Stimulated activated CD4-positive, alpha-beta T cell treated with anti-CD3 and anti-CD28 coated beads, Interleukin-1b, Interleukin-23, amount 100 ng/mL, for 48 hours (primary cell): ENCODE data around the gene SWAP70.

Experiments
- DNase-seq: peaks from one replicate; pipeline ENCODE4 v3.0.0-alpha.2; 2020

SWAP70 gene

DNA sequence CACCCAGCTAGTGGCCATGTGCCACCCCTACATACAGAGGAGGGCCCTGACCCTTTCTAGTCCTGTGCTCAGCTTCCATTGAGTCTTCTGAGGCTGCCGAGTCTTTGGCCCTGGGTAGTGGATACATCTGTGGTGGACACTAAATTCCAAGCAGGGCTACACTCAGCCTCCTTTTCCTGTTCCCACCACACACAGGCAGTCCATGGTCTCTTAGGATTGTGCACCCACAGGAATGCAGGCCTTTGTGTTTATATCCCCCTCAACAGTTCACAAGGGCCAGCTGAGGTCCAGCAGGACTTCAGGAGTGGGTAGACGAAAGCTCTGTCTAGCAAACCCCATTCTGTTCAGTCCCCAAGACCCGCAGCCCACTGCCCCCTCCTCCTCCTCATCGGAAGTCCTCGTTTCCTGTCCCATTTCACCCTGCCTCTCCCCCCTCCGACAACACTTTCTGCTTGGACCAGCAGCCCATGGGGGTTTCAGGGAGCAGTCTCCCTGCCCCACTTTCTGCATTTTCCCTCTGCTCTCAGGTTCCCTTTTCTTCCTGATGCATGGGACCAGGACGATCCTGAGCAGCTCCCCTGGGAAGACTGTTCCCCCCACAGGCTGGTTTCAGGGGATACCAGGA lies 91.8 kb downstream of the SWAP70 start:
- no peak for DNase-seq

DNA sequence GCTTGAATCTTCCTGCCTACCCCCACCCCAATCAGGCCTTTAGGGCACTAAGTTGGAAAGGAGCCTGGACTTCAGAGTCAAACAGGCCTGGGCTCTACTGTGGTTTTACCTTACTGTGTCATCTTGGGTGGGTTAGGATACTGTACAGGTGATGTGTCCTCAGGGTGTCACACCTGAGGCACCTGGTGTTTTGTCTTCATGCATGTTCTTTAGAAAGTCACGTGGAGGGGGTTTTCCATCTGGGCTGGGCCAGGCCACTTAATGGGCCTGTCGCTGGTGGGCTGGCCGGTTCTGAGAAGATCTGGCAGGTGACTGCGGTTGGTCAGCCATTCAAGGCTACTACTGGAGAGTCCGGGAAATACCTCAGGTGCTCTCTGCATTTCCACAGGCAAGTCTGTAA lies 92.6 kb downstream of the SWAP70 start:
- DNase-seq: no peak

DNA sequence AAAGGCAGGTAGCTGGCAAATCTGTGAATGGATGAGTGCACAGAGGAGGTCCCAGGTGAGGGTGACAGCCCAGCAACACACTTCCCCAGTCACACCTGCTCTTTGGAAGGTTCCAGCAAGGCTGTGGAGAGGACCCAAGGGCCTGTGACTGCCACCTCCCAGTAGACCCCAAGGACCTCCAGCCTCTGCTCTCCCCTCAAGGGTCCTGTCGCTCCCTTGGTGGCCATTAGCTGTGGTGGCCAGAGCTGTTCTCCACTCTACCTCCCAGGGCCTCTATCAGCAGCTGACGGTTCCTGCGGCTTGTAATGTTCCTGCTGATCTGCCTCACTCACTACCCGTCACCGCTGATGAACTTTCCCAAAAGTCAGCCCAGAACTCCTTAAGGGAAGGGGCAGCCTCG lies 93.0 kb downstream of the SWAP70 start:
- no peak for DNase-seq

DNA sequence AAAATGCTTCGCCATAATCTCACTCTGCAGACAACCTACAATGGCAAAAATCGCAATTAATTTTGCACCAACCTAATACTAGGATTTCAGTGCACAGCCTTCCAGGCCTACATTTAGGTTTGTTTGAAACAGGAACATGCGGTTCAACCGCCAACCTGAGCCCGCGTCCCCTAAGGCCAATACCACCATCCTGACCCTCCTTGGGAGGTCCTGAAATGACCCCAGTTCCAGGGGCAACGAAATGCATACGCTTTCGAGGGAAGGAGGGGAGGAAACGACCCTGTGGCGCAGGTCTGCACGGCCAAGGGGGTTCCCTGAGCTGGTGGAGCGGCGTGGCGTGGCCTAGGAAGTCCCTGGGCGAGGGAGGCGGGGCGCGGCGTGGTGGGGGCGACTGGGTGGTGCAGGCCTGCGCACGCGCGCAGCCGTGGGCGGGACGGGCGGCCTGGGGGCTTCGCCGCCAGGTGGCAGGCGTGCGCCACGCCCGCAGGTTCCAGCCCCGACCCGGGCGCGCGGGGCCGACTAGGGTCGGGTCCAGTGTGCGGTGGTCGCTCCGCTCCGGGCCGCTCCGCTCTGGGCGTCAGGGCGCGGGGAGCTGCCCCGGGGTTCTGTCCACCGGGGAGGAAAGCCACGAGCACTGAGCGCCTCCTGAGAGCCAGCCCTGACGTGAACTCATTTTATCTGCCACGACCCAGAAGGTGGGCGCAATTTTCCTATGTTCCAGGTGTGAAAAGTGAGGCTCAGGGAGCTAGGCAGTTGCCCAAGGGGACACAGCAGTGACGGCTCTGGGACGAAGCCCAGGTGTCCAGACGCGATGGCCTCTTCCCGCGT lies 94.1 kb downstream of the SWAP70 start:
- DNase-seq: peak; percentile 92

DNA sequence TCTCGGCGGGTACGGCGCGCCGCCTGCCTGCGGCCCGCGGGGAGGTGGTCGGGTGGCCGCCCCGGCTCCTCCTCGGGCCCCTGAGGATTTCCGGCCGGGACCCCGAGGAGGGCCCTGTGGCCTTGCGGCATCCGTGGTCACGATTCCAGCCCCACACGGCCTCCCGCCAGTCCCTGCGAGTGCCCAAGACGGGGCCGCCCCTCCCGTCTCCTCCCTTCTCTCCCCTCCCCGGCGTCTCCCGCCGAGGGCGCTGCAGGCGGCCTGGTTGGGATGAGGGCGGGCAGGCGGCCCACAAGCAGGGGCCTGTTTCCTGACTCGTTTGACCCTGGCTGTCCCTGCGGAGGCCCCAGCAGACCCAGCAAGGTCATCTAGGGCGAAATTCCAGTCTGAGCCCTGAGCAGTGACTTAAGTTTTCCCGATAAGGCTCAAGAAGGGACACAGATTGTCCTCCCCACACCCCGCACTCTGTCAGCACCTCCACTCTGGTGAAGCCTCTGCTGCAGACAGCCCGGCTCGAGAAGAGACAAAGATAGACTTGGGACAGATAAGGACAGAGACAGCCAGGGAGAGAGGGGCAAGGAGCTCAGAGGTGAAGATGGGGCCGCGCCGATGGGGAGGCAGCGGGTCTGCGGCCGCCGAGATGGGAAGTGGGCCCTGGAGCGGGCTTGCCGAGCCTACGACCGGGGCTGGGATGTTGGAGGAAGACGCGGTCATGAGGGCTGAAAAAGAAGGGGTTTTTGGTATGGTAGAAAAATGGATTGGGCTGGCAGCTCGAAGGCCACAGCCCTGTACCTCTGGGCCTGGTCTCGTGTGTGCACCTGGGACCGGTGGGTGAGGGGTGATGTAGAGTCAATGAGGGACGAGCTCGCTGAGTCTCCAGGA lies 95.0 kb downstream of the SWAP70 start:
- peak; percentile 64 for DNase-seq

DNA sequence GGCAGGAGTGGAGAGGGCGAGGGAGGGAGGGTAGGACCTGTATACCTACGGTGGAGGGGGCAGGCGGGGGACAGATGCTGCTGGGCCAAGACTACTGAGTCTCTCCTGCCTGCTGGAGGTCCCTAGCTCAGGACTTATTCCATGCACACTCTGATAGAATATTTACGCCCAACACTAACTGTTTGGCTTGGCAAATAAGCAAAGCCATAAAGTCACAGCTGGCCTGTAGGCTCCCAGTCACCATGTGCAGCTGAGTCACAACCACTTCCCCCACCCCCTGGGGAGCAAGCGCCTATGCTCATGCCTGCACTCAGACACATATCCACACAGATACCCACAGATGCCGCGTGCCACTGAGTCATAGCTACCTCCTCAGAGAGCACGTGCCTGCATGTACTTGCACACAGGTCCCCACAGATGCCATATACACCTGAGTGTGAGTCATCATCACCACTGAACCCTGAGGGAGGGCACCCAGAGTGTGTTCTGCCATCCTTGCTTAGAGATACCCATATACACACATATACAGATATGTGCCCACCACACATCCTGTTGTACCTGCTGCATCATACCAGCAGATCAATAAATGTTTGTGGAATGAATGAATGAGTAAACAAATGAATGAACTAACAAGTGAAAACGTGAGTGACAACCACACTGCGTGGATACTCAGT lies 95.8 kb downstream of the SWAP70 start:
- peak; percentile 99 for DNase-seq

DNA sequence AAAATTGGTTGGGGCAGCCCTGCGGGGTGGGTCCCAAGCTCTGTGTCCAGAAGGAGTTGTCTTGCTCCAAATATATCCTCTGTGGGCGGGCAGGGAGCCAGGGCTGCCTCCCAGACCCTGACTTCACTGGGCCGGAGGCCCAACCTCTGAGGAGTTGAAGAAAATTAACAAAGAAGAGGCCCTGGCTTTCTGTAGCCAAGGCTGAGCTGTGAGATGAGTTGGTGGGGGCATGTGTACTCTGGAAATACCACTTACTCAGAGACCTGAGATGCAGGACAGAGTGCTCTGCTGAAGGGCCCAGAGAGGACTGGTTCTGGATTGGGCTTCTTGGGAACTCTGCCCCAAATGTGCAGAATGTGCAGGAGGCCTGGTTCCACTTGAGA lies 96.3 kb downstream of the SWAP70 start:
- DNase-seq: peak; percentile 15

DNA sequence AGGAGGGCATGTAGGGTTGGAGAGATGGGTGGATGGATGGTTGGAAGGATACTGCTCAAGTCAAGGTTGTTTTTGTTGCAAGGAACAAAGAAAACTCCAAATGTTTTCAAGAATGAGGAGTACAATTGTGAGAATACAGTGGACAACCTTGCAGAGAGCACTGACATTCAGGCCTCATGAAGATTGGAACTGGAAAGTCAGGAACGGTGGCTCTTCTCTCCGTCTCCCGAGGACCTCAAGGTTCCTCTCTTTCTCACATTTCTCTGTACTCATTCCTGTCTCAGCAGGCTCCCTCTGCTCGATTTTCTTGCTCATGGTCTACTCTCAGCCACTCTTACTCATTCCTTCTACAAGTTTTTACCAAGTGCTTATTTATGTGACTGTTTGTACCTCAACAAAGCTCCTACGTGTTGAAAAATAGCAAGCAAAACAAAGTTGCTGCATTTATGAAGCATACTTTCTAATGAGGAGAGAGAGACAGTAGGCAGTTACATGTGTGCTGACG lies 97.6 kb downstream of the SWAP70 start:
- no peak for DNase-seq

DNA sequence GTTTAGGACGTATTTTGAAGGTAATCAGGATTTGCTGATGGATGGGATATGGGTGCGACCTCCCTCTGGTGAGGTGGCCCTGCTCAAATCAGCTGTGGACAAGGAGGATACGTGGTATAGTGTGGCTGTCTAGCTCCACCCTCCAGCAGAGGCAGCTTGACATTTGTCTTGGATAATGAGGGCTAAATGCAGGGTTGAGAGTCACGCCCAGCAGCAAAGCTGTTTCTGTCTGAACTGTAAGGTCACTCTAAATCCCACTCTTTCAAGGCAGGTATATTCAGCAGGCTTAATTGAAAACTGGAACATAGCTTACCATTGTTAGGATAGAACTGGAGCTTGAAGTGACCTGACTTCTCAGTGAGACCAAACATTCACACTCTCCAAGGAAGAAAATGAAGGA lies 98.7 kb downstream of the SWAP70 start:
- no peak for DNase-seq

DNA sequence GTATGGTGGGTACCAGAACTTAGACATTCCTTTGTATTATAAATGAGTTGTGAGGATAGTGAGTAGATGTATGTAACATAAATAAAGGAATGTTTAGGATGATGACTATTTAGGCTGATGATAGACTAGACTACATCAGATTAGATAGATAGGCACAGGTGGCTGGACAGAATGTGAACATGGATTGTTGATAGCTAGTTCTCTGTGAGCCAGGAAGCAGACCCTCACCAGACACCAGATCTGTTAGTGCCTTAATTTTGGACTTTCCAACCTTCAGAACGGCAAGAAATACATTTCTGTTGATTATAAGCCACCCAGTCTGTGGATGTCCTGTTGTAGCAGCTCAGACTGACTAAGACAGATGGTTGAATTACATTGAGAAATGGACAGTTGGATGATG lies 99.4 kb downstream of the SWAP70 start:
- DNase-seq: no peak

DNA sequence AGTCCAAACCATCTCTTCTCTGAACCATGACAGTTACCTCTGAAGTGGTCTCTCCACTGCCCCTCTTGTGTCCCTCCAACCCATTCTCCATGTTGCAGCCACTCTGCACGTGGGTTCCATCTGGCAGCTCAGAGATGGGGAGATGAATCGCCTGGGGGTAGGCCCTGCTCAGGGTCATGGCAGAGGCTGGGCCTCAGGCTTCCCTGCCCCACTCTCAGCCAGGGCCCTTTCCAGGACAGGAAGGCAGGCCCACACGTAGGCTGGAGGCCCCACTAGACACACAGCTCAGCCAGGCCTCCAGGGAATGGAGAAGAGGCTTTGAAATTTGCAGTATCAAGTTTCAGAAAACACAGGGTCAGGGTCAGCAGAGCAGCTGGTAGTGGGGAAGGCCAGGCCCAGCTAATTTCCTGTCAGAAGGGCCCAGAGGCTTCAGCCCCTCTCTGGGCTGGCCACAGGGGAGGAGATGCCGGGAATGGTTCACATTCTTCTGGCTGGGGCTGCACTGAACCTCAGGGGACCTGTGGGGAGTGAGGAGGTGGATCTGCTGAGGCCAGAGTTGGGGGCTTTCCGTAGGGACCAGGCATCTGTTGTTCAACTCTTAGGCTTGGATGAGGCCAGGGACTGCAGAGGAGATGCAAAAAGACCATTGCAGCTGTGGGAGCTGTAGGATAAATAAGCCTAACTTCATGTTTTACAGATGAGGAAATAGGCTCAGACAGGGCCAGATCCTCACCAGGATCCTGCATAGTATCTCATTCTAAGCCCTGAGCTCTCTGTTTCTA lies 101.6 kb downstream of the SWAP70 start:
- DNase-seq: no peak

DNA sequence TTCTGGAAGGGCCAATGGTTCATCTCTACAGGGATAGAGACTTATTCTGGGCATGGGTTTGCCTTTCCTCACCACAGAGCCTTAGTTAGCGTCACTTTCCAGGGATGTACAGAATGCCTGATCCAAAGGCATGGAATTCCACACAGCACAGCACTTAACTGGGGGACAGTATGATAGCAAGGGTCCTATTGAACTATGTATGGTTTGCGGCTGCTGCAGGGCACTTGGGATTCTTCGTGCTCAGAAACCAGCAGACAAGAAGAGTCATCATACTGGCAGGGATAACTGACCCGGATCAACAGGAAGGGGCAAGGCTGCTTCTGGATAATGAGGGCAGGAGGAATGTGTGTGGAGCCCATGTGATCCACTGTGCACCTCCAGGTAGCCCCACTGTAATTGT lies 105.7 kb downstream of the SWAP70 start:
- no peak for DNase-seq

DNA sequence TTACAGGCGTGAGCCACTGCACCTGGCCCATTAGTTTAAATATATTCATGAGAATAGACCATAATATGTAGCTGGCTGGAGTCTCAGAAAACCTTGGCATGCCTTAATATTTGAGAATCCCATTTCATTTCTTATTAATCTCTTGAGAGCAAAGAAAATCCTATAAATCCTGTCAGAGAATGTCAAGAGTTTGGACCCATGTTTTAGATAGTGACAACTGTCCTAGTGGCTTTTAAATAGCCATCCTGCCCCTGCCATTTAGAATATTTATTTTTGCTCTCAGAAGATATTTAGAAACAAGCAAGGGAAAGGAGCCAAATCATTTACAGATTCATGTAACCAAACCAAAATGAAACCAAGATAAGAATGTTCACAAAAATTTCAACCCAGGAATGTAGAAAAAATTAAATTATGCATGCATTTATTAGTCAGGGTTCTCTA lies 107.2 kb downstream of the SWAP70 start:
- no peak for DNase-seq

DNA sequence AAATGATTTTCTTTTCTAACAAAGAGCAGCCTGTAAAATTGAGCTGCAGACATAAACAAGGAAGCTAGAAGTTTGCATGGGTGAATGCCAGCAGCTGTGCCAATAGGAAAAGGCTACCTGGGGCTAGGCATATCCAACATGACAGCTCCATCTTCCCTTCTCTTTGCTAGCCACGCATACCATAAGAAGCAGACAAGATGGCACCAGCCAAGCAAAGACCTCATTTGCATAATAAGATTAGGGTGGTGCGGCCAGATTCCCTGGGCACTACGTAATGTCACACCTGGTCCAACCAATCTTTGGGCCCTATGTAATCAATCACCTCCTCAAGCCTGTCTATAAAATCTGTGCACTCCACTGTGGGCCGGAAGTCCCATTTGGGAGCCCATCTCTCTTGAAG lies 108.3 kb downstream of the SWAP70 start:
- DNase-seq: no peak

DNA sequence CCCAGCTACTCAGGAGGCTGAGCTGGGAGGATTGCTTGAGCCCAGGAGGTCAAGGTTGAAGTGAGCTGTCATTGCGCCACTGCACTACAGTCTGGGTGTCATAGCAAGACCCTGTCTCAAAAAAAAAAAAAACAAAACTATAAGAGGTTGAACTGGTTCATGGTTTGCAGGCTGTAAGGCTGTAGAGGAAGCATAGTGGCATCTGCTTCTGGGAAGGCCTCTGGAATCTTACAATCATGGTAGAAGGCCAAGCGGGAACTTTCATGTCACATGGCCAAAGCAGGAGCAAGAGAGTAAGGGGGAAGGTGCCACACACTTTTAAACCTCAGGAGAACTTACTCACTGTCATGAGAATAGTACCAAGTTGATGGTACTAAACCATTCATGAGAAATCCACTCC lies 109.6 kb downstream of the SWAP70 start:
- DNase-seq: no peak

DNA sequence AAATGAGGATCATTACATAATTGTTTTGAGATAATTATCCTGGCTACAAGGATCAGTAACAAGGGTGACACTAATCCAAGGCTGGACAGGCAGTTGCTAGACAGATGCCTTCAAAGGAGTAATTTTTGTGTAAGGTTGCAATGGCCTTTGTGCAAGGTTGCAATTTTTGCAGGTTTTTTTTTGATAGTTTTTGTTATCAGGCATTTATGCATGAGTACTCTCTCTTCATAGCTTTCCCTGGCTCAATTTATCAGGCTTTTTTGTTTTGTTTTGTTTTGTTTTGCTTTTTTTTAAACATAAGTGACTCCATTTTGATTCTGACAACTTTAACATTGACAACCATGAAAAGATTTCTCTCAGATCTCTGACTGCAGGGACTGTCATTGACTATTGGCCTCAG lies 110.2 kb downstream of the SWAP70 start:
- no peak for DNase-seq

DNA sequence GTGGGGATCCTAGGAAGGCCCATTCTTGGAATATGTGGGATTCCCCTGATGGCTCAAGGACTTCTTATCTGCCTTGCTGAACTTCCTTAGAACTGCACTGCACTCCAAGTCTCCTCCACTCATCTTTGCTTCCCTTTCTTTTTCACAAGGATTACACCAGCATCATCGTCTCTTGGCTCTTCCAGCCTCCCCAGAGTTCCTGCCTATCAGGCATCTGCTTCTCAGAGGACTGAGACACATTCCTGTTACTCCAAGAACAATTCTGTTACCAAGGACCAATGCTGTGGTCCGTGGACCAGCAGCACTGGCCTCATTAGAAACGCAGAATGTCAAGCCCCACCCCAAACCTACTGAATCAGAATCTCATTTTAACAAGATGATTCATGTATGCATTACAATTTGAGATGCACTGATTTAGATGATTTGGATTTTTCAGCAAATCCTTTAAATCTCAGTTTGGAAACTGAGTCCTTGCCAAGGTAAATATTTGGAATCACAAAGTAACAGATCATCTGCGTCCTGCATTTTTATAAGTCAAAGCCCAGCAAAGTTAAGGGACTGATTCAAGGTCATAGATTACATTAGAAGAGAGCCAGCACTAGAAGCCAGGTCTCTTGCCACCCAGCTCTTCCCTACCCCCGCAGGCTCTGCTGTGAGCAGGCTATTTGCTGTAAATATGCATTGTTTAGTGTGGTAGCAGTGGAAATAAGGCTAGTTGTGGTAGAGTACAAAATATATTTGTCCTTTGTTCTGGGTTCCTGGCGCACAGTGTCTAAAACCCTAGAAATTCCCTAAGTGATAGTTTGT lies 110.9 kb downstream of the SWAP70 start:
- DNase-seq: no peak

DNA sequence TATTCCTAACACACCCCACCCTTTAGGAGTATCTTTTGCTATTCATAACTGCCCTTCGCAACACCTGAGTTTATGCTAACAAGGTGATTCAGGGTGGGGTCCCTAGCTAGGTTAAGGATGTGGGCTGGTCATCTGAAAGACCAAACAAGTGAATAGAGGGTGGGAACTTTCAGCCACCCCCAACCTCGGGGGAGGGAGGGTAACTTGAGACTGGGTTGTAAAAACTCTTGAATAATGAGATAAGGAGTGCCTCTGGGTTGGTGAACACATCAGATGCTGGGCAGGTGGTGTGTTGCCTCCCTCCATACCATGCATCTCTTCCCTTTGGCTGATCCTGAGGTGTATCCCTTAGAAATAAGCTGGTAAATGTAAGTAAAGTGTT lies 111.5 kb downstream of the SWAP70 start:
- DNase-seq: no peak

DNA sequence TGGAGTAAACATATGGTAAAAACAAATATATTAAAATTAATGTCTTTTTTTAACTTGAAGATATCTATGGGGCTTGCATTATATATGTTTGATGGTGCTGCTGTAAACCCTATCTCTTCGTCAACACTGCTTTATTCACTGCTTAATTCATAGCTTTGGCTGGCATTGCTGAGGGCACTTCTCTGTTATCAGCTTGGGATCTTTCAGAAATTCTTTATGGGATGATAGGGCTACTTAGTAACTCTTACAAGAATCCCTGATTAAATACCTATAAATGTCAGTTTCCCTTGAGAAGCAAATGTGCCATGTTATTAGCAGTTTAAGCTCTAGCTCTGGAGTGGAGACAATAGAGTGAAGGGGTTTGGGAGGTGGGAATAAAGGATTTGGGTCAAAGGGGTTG lies 112.3 kb downstream of the SWAP70 start:
- no peak for DNase-seq

DNA sequence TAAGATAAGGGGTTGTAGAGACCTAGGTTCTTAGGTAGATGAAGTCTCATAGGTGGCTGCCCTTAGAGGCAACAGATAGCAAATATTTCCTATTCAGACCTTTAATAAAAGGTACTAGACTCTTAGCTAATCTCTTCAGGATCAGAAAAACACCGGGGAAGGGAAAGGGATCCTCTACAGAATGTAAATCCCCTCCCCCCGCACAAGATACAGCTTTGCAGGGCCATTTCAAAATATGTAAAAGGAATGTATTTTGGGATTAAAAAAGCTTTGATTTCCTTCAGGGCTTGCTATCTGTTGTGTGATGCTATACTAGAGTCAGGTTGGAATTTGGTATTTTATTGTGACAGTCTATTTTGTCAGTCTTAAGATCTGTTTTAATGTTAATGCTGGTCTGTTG lies 113.2 kb downstream of the SWAP70 start:
- no peak for DNase-seq

DNA sequence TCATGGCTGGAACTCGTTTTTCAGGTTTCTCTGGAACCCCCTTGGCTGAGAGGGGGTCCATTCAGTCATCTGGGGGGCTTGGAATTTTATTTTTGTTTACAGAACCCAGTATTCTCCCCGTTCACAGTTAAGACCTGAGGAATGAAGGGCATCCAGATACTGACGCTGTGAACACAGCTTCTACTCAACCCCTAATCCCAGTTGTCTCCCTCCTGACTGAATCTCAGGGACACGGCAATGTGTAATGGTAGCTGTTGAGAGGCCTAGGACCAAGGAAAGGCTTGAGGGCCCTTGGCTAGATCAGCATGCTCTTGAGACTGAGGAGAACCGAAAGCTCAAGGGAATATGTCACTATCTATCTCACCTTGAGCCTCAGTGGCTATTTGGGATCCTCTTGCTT lies 113.6 kb downstream of the SWAP70 start:
- DNase-seq: no peak
